ENCODE results near the gene CAGE1. TPM values are rescaled to one million over a fixed set of nuclear protein-coding genes. Genes with fewer than 3 reads are reported as not detected.

The CAGE1 gene
- total RNA-seq: 0.57 TPM
- under 1 TPM in 1 of 4 donors, not detected in 3; 0.08 TPM for polyA plus RNA-seq

DNA sequence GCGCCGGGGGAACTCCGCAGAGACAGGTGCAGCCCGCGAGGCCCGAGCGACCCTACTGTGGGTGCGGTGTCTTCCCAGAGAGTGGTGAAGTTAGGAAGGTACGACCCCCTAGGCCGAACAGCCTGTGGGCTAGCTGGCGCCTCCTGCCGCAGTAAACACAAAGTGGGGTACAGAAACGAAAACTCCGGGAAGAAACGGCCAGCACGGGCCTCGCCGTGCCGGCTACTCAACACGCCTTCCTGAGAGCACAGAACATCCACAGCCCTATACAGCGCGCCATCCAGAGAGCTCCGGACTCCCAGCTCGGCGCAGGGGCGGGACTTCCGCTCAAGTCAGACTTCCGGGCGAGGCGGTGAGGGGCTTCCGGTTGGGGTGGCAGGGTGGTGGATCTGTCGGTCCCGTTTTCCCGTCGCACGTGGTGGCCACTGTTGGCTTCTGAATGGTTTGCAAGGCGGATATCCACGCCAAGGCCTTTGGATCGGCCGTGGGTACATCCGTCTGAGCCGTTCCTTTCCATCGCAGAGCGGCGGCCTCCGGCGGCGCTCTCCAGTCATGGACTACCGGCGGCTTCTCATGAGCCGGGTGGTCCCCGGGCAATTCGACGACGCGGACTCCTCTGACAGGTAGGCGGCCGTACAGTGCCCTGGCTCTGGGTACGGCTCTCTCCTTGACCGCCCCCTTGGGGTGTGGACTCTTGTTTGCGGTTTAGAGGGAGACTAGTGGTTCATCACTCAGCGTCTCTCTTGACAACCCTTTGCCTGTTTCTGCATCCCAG is at the start of gene CAGE1, which contains the start of gene RIOK1:
Gene CAGE1, minus strand, starts transcription at position 292 of the 775 bp plus-strand sequence. CDS start 2,569 bp downstream, outside the sequence.
Gene RIOK1, plus strand, starts transcription at position 358 of the 775 bp plus-strand sequence. Its CDS starts 195 bp downstream, at position 553.
- Histone ChIP-seq H3K27ac (ENCODE audit: insufficient read depth, low read length, poor library complexity, severe bottlenecking) (peak within 1 kb of the TSS; percentile 99), H3K4me3 (ENCODE audit: low read depth, low read length) (peak within 1 kb of the TSS; percentile 97), H3K27me3 (ENCODE audit: control insufficient read depth, insufficient read depth, low read length) (no peaks in the 10 kb centered on the region), H3K9me3 (ENCODE audit: control insufficient read depth in 2 of 2, low read length in 2 of 2) (no peaks in the 10 kb centered on the region), H3K4me1 (ENCODE audit: control insufficient read depth, insufficient read depth, low read length, poor library complexity, severe bottlenecking) (peaks cover 31% of the 10 kb centered on the region), H3K36me3 (ENCODE audit: control insufficient read depth, insufficient read depth, low read length) (peaks cover 15% of the 10 kb centered on the region)
- peak within 1 kb of the TSS; percentile 93 to 99 (median 97) for H3K27ac Mint-ChIP-seq
- H3K36me3 Mint-ChIP-seq: peaks cover 14% of the 10 kb centered on the region
- DNase-seq: peak; percentile 91 to 98 (median 94)
- ATAC-seq (ENCODE audit: low read depth in 2 of 2): peak; percentile 97 to 98
- no peaks in the 10 kb centered on the region for H3K9me3 Mint-ChIP-seq
- H3K27me3 Mint-ChIP-seq: no peaks in the 10 kb centered on the region
- H3K4me1 Mint-ChIP-seq: peaks cover 20 to 52% (median 32%) of the 10 kb centered on the region in 4 donors
- H3K4me3 Mint-ChIP-seq: peak within 1 kb of the TSS; percentile 93 to 98 (median 95)

DNA sequence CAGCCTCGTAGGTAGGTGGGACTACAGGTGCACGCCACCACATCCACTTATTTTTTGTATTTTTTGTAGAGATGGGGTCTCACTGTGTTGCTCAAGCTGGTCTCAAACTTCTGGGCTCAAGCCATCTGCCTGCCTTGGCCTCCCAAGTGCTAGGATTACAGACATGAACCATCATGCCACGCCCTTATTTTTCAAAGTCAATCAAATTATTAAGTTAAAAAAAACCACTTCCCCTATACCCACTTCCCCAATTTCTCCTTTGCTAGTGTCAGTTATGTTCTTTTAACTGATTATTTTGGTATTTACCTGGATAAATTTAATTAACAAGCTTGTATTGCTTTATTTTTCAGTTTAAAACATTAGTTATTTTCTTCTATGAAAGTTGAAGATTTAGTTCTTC is 49.7 kb upstream of the CAGE1 start:
- H3K9me3 ChIP-seq (ENCODE audit: control insufficient read depth in 2 of 2, low read length in 2 of 2): peaks cover 0 to 3% of the 10 kb centered on the region in 2 experiments
- H3K36me3 Mint-ChIP-seq: peaks cover 5% of the 10 kb centered on the region
- H3K9me3 Mint-ChIP-seq: peaks cover 0 to 9% (median 5%) of the 10 kb centered on the region in 7 donors
- H3K4me1 Mint-ChIP-seq: peaks cover 2 to 31% (median 14%) of the 10 kb centered on the region in 4 donors
- H3K27me3 ChIP-seq (ENCODE audit: control insufficient read depth, insufficient read depth, low read length): no peaks in the 10 kb centered on the region
- H3K27me3 Mint-ChIP-seq: no peaks in the 10 kb centered on the region
- H3K36me3 ChIP-seq (ENCODE audit: control insufficient read depth, insufficient read depth, low read length): no peaks in the 10 kb centered on the region
- peak in 2 of 3 donors; percentile 18 to 39 for DNase-seq
- peak overlapping the region in 3 of 4 donors; percentile 29 to 79 (median 63) for H3K4me3 Mint-ChIP-seq
- H3K27ac ChIP-seq (ENCODE audit: insufficient read depth, low read length, poor library complexity, severe bottlenecking): no peak overlapping the region
- peak overlapping the region in 2 of 3 donors; percentile 9 to 52 for H3K27ac Mint-ChIP-seq
- peak overlapping the region; percentile 18 for H3K4me3 ChIP-seq (ENCODE audit: low read depth, low read length)
- peaks cover 5% of the 10 kb centered on the region for H3K4me1 ChIP-seq (ENCODE audit: control insufficient read depth, insufficient read depth, low read length, poor library complexity, severe bottlenecking)
- ATAC-seq (ENCODE audit: low read depth in 2 of 2): no peak

DNA sequence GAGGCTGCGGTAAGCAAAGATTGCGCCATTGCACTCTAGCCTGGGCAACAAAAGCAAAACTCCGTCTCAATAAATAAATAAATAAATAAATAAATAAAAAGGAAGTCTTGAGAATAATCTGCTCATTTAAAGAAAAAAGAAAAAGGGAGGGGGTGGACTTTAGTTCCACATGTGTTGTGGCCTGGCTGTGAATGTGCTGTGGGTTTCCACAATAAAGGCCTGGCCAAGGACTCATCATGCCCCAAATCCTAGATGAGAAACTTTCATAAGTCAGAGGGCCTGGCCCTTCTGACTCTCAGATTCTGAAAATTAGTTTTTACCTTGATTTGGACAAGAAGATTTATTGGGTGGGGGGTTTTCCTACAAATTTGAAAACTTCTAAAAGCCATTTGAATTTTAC is 48.5 kb upstream of the CAGE1 start:
- no peaks in the 10 kb centered on the region for H3K27me3 ChIP-seq (ENCODE audit: control insufficient read depth, insufficient read depth, low read length)
- H3K36me3 ChIP-seq (ENCODE audit: control insufficient read depth, insufficient read depth, low read length): no peaks in the 10 kb centered on the region
- DNase-seq: no peak
- H3K4me1 Mint-ChIP-seq: peaks cover 2 to 31% (median 14%) of the 10 kb centered on the region in 4 donors
- H3K27ac Mint-ChIP-seq: no peak overlapping the region
- no peak overlapping the region for H3K4me3 Mint-ChIP-seq
- H3K4me1 ChIP-seq (ENCODE audit: control insufficient read depth, insufficient read depth, low read length, poor library complexity, severe bottlenecking): peaks cover 5% of the 10 kb centered on the region
- peaks cover 0 to 3% of the 10 kb centered on the region in 2 experiments for H3K9me3 ChIP-seq (ENCODE audit: control insufficient read depth in 2 of 2, low read length in 2 of 2)
- no peak overlapping the region for H3K27ac ChIP-seq (ENCODE audit: insufficient read depth, low read length, poor library complexity, severe bottlenecking)
- H3K4me3 ChIP-seq (ENCODE audit: low read depth, low read length): no peak overlapping the region
- no peaks in the 10 kb centered on the region for H3K27me3 Mint-ChIP-seq
- no peak for ATAC-seq (ENCODE audit: low read depth in 2 of 2)
- H3K36me3 Mint-ChIP-seq: peaks cover 5% of the 10 kb centered on the region
- H3K9me3 Mint-ChIP-seq: peaks cover 0 to 9% (median 5%) of the 10 kb centered on the region in 7 donors

DNA sequence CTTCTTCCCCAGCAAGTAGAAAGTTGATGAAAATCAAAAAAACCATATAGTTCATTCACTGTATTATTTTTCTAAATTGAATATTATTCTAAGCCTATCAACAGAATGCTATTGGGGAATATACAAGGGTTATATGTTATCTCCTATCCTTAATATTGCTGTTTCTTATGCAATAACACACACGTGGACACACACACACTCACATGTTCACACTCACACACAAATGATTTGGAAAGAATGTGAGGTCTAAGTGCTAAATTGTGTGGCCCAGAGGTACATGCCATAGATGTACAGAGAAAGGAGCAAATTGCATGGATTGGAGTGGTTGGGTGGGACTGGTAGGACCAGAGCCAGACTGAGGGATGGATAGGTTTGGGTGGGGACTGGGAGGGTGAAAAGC is 45.1 kb upstream of the CAGE1 start:
- H3K27me3 Mint-ChIP-seq: peaks cover 12% of the 10 kb centered on the region
- H3K27me3 ChIP-seq (ENCODE audit: control insufficient read depth, insufficient read depth, low read length): no peaks in the 10 kb centered on the region
- peaks cover 2% of the 10 kb centered on the region for H3K4me1 ChIP-seq (ENCODE audit: control insufficient read depth, insufficient read depth, low read length, poor library complexity, severe bottlenecking)
- ATAC-seq (ENCODE audit: low read depth in 2 of 2) (no peak), DNase-seq (no peak)
- H3K4me3 ChIP-seq (ENCODE audit: low read depth, low read length): no peak overlapping the region
- H3K27ac Mint-ChIP-seq: no peak overlapping the region
- peaks cover 5% of the 10 kb centered on the region for H3K36me3 Mint-ChIP-seq
- no peaks in the 10 kb centered on the region for H3K36me3 ChIP-seq (ENCODE audit: control insufficient read depth, insufficient read depth, low read length)
- no peak overlapping the region for H3K27ac ChIP-seq (ENCODE audit: insufficient read depth, low read length, poor library complexity, severe bottlenecking)
- peaks cover 2 to 17% (median 10%) of the 10 kb centered on the region in 4 donors for H3K4me1 Mint-ChIP-seq
- H3K9me3 ChIP-seq (ENCODE audit: control insufficient read depth in 2 of 2, low read length in 2 of 2): peaks cover 0 to 3% of the 10 kb centered on the region in 2 experiments
- peaks cover 0 to 7% (median 4%) of the 10 kb centered on the region in 7 donors for H3K9me3 Mint-ChIP-seq
- H3K4me3 Mint-ChIP-seq: no peak overlapping the region

DNA sequence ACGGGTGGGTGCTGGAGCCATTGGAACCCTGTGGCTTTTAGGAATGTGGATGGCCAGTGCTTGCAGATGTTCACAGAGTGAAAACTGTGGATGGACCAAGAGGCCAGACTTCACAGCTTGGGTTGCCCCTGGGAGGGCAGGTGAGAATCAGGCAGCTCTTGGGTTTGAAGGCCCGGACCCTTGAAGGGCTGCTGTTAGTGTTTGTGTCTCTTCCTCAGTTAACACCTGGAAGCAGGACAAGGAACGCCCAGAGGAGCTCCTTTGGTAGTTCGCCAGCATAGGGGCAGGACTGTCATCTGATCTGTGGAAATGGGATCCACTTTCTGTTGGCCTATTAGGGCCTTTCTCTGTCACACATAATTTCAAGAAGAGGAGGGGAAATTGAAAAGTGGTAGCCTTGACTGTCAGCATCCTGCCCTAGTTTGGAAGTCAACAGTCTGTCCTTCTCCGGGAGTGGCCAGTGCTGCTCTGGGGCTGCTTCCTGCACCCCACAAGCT is 43.6 kb upstream of the CAGE1 start:
- Histone ChIP-seq H3K9me3 (ENCODE audit: control insufficient read depth in 2 of 2, low read length in 2 of 2) (peaks cover 0 to 3% of the 10 kb centered on the region in 2 experiments), H3K36me3 (ENCODE audit: control insufficient read depth, insufficient read depth, low read length) (no peaks in the 10 kb centered on the region), H3K4me1 (ENCODE audit: control insufficient read depth, insufficient read depth, low read length, poor library complexity, severe bottlenecking) (no peaks in the 10 kb centered on the region), H3K27me3 (ENCODE audit: control insufficient read depth, insufficient read depth, low read length) (no peaks in the 10 kb centered on the region), H3K4me3 (ENCODE audit: low read depth, low read length) (no peak overlapping the region), H3K27ac (ENCODE audit: insufficient read depth, low read length, poor library complexity, severe bottlenecking) (no peak overlapping the region)
- Mint-ChIP-seq H3K36me3 (peaks cover 5% of the 10 kb centered on the region), H3K4me3 (no peak overlapping the region), H3K27ac (peak overlapping the region in 1 of 3 donors; percentile 12), H3K4me1 (peaks cover 0 to 5% (median 1%) of the 10 kb centered on the region in 4 donors), H3K9me3 (peaks cover 0 to 7% (median 4%) of the 10 kb centered on the region in 7 donors), H3K27me3 (peaks cover 15% of the 10 kb centered on the region)
- no peak for DNase-seq
- ATAC-seq (ENCODE audit: low read depth in 2 of 2): no peak

DNA sequence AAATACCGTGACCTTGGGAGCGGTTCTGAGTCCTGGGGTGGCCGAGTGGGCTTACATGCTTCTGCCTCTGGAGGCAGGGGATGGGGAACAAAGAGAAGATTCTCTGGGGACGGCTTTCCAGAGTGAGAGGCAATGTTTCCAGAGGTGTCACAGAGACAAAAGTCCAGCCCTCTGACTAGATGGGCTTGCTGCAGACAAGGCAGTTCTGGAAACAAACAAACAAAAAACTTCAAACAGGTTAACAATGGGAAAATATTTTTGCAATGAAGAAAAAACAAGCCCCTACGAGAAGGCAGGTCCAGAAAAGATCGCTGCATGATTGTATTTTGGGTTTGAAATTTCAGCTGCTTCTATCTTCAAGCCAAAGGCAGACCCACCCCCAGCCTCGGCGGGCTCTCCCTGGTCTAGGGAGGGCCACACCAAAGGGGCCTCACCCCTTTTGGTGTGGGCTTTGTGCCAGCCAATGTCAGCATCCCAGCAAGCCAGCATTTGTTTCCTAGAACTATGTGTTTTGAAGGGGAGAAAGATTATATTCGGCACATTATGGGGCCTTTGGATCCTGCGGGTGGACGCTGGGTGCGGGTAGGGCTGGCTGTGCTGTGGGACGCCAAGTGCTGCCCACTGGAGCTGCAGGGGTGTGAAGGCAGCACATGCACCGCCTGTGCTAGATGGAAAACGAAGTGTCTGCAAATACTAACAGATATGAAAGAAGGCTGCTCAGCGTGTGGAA is 43.0 kb upstream of the CAGE1 start:
- ATAC-seq (ENCODE audit: low read depth in 2 of 2) (no peak), DNase-seq (no peak)
- peak overlapping the region in 1 of 4 donors; percentile 30 for H3K4me3 Mint-ChIP-seq
- peaks cover 0 to 7% (median 4%) of the 10 kb centered on the region in 7 donors for H3K9me3 Mint-ChIP-seq
- H3K27ac Mint-ChIP-seq: no peak overlapping the region
- Histone ChIP-seq H3K27me3 (ENCODE audit: control insufficient read depth, insufficient read depth, low read length) (no peaks in the 10 kb centered on the region), H3K9me3 (ENCODE audit: control insufficient read depth in 2 of 2, low read length in 2 of 2) (peaks cover 0 to 3% of the 10 kb centered on the region in 2 experiments), H3K27ac (ENCODE audit: insufficient read depth, low read length, poor library complexity, severe bottlenecking) (no peak overlapping the region), H3K4me3 (ENCODE audit: low read depth, low read length) (no peak overlapping the region), H3K36me3 (ENCODE audit: control insufficient read depth, insufficient read depth, low read length) (no peaks in the 10 kb centered on the region), H3K4me1 (ENCODE audit: control insufficient read depth, insufficient read depth, low read length, poor library complexity, severe bottlenecking) (no peaks in the 10 kb centered on the region)
- H3K27me3 Mint-ChIP-seq: peaks cover 15% of the 10 kb centered on the region
- H3K36me3 Mint-ChIP-seq: peaks cover 5% of the 10 kb centered on the region
- peaks cover 0 to 5% (median 0%) of the 10 kb centered on the region in 4 donors for H3K4me1 Mint-ChIP-seq

DNA sequence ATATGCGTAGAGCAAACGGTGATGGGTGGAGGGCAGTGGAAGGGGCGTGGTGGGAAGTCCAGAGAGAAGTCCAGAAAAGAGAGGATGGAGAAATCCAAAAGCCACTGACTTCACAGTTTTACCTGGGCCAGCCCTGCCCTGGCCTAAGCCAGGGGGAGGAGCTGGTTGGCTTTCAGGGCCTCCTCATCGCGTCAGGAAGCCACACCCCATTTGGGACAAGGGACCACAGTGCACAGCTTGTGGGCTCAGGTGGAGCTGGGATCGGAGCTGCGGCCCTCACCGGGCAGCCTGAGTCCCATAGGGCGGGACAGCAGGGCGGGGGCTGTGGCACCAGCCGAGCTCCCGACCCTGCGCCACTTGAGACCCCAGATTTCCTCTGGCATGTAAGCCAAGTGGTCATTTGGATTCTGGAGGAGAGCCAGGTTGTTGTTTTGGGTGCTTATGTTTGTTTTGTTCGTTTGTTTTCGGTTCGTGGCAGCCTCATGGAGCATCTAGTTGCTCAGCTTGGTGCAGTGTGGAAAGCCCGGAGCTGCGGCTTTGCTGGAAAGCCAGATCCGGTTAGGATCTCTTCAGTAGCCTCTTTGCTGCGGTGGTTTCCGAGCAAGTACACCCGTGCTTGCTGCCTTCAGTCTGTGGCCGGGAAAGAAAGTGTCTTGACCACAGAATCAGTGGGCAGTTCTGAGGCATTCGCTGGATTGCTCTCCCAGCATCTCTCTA is 42.3 kb upstream of the CAGE1 start:
- Mint-ChIP-seq H3K27me3 (peaks cover 15% of the 10 kb centered on the region), H3K9me3 (peaks cover 0 to 7% (median 4%) of the 10 kb centered on the region in 7 donors), H3K27ac (no peak overlapping the region), H3K4me3 (no peak overlapping the region), H3K4me1 (no peaks in the 10 kb centered on the region), H3K36me3 (peaks cover 5% of the 10 kb centered on the region)
- H3K9me3 ChIP-seq (ENCODE audit: control insufficient read depth in 2 of 2, low read length in 2 of 2): peaks cover 0 to 3% of the 10 kb centered on the region in 2 experiments
- no peaks in the 10 kb centered on the region for H3K36me3 ChIP-seq (ENCODE audit: control insufficient read depth, insufficient read depth, low read length)
- ATAC-seq (ENCODE audit: low read depth in 2 of 2) (no peak), DNase-seq (no peak)
- H3K27me3 ChIP-seq (ENCODE audit: control insufficient read depth, insufficient read depth, low read length): no peaks in the 10 kb centered on the region
- no peak overlapping the region for H3K4me3 ChIP-seq (ENCODE audit: low read depth, low read length)
- no peak overlapping the region for H3K27ac ChIP-seq (ENCODE audit: insufficient read depth, low read length, poor library complexity, severe bottlenecking)
- H3K4me1 ChIP-seq (ENCODE audit: control insufficient read depth, insufficient read depth, low read length, poor library complexity, severe bottlenecking): no peaks in the 10 kb centered on the region

Data from CD4-positive, CD25-positive, alpha-beta regulatory T cell (primary cell).